Body of pancreas (tissue), 4 donors: ENCODE results near the gene IFNLR1. TPM values are rescaled to one million over a fixed set of nuclear protein-coding genes. Genes with fewer than 3 reads are reported as not detected.

Experiments
- ATAC-seq: fragments of 150-250 bp; one replicate; pipeline ENCODE4 v1.9.1; 2016
- DNase-seq, 4 donors: peaks; one replicate each; pipeline ENCODE4 v3.0.0-alpha.2; 2019
- H3K27ac ChIP-seq, 4 donors: fragments of 200-600 bp; sonication (generic); 1 replicate in 3 of 4; 2 replicates in 1 of 4; pipeline versions ENCODE4 v1.5.1 to v1.6.1; 2016 to 2019; ENCODE audit warnings: mild to moderate bottlenecking in 1 of 4, mixed read lengths in 1 of 4, moderate library complexity in 1 of 4
- H3K27me3 ChIP-seq, 2 donors: fragments of 200-600 bp; sonication (generic); one replicate each; pipeline ENCODE4 v1.6.0; 2016; ENCODE audit warnings: mild to moderate bottlenecking in 1 of 2
- H3K36me3 ChIP-seq, 2 donors: fragments of 200-600 bp; sonication (generic); replicated peaks in 1 of 2; 2 replicates each; pipeline ENCODE4 v1.5.1; 2016; ENCODE audit warnings: low read depth in 2 of 2; ENCODE audit not compliant: insufficient read depth in 1 of 2
- H3K4me1 ChIP-seq: fragments of 200-600 bp; sonication (generic); one replicate; pipeline ENCODE4 v1.6.0; 2016
- H3K4me3 ChIP-seq, 2 donors: fragments of 200-600 bp; sonication (generic); 1 replicate in 1 of 2; 2 replicates in 1 of 2; pipeline ENCODE4 v1.5.1; 2016 to 2019
- H3K9me3 ChIP-seq, 3 donors: fragments of 200-600 bp; sonication (generic); 1 replicate in 2 of 3; 2 replicates in 1 of 3; pipeline ENCODE4 v1.5.1; 2016
- CTCF ChIP-seq, 7 experiments: fragments of 450-650 bp in 4 of 7; fragments of 200-600 bp in 3 of 7; sonication (generic) in 3 of 7; IDR thresholded peaks; one replicate each; pipeline ENCODE4 v1.5.1; 2016 to 2019; ENCODE audit warnings: antibody characterized with exemption in 7 of 7
- POLR2A ChIP-seq, 3 donors: fragments of 450-650 bp; IDR thresholded peaks; one replicate each; pipeline ENCODE4 v1.6.1; 2016; ENCODE audit warnings: antibody characterized with exemption in 3 of 3, mild to moderate bottlenecking in 2 of 3
- WGBS, 2 donors: methylation state at CpG; one replicate each; pipeline ENCODE4 v1.1.5; 2017; 5-methylcytosine and 5-hydroxymethylcytosine counted together
- intact Hi-C: fragments of 100-400 bp; cut with DNase I; formaldehyde crosslinking; loops from one replicate; pipeline ENCODE4 v1.15.1; 2023
- total RNA-seq, 2 donors: library from RNA; depleted of rRNA; stranded (reverse); fragments of >200 nt; gene quantifications; one replicate each; pipeline ENCODE4 v1.1.0, GENCODE V29; 2016

Gene IFNLR1
- total RNA-seq, 2 donors from 2014 or later: 4.6 to 5.4 TPM

- Histone ChIP-seq H3K4me3 (no peak overlapping the region), H3K27ac (no peak overlapping the region), H3K36me3 (no peaks in the 10 kb centered on the region), H3K9me3 (no peaks in the 10 kb centered on the region), H3K27me3 (no peaks in the 10 kb centered on the region), H3K4me1 (peaks cover 4% of the 10 kb centered on the region)
- TF ChIP-seq CTCF (IDR thresholded peaks at IDR 0.05): peak; percentile 78 to 88 (median 80)
- TF ChIP-seq POLR2A (IDR thresholded peaks at IDR 0.05): no peak
- DNase-seq: peak; percentile 63 to 72 (median 69)
- intact Hi-C loops: no loop called here
- peak; percentile 52 for ATAC-seq
- WGBS, 2 donors: 22 to 27% methylated on average over 13 to 15 of the region's 15 CpGs
Observed at GRCh38 chr1:24199291-24199900, 12.3 kb upstream of the IFNLR1 start.

GRCh38 chr1:24198766-24199165 lies 11.7 kb upstream of the IFNLR1 start:
- Histone ChIP-seq H3K27ac (no peak overlapping the region), H3K4me3 (no peak overlapping the region), H3K4me1 (peaks cover 4% of the 10 kb centered on the region), H3K36me3 (no peaks in the 10 kb centered on the region), H3K9me3 (no peaks in the 10 kb centered on the region), H3K27me3 (no peaks in the 10 kb centered on the region)
- ATAC-seq (no peak), DNase-seq (no peak)
- WGBS, 2 donors: 34 to 38% methylated on average over 8 of the region's 8 CpGs
- no peak for TF ChIP-seq POLR2A (IDR thresholded peaks at IDR 0.05)
- intact Hi-C loops: no loop called here

- intact Hi-C loops: no loop called here
- H3K36me3 ChIP-seq: no peaks in the 10 kb centered on the region
Observed at GRCh38 chr1:24195874-24196273, 8.8 kb upstream of the IFNLR1 start.

GRCh38 chr1:24195136-24195535 lies 8.0 kb upstream of the IFNLR1 start:
- TF ChIP-seq POLR2A (IDR thresholded peaks at IDR 0.05) (no peak), CTCF (IDR thresholded peaks at IDR 0.05) (no peak)
- no peaks in the 10 kb centered on the region for H3K36me3 ChIP-seq
- intact Hi-C loops: no loop called here
- DNase-seq: no peak
- no peaks in the 10 kb centered on the region for H3K27me3 ChIP-seq
- H3K4me3 ChIP-seq: no peak overlapping the region
- no peak overlapping the region for H3K27ac ChIP-seq
- WGBS, 2 donors: 70 to 71% methylated on average over 2 of the region's 2 CpGs
- ATAC-seq: no peak
- peaks cover 4% of the 10 kb centered on the region for H3K4me1 ChIP-seq
- H3K9me3 ChIP-seq: no peaks in the 10 kb centered on the region

More at GRCh38 chr1:24195874-24196273, 8.8 kb upstream of the IFNLR1 start:
- no peak overlapping the region for H3K4me3 ChIP-seq
- H3K27ac ChIP-seq: no peak overlapping the region
- TF ChIP-seq POLR2A (IDR thresholded peaks at IDR 0.05) (no peak), CTCF (IDR thresholded peaks at IDR 0.05) (no peak)
- no peaks in the 10 kb centered on the region for H3K27me3 ChIP-seq
- WGBS, 2 donors: 86 to 92% methylated on average over 22 of the region's 22 CpGs
- H3K9me3 ChIP-seq: no peaks in the 10 kb centered on the region
- peaks cover 4% of the 10 kb centered on the region for H3K4me1 ChIP-seq
- DNase-seq (no peak), ATAC-seq (no peak)

GRCh38 chr1:24193046-24193445 lies 6.0 kb upstream of the IFNLR1 start:
- H3K27ac ChIP-seq: no peak overlapping the region
- ATAC-seq: no peak
- H3K36me3 ChIP-seq: no peaks in the 10 kb centered on the region
- no peaks in the 10 kb centered on the region for H3K9me3 ChIP-seq
- no peaks in the 10 kb centered on the region for H3K27me3 ChIP-seq
- peaks cover under 1% of the 10 kb centered on the region for H3K4me1 ChIP-seq
- WGBS, 2 donors: 52 to 70% methylated on average over 4 of the region's 4 CpGs
- no peak for DNase-seq
- H3K4me3 ChIP-seq: no peak overlapping the region
- intact Hi-C loops: no loop called here
- TF ChIP-seq CTCF (IDR thresholded peaks at IDR 0.05) (no peak), POLR2A (IDR thresholded peaks at IDR 0.05) (no peak)
